HS-27A (cell line): ENCODE data around the gene GNB1L.

ENCODE experiments used
- DNase-seq: peaks from one replicate; pipeline ENCODE4 v3.0.0-alpha.2; 2012; ENCODE audit warnings: low read depth, missing footprints

The GNB1L gene

GRCh38 chr22:19760951-19761724 lies 93.5 kb downstream of the GNB1L start:
- DNase-seq, result no peak

DNA sequence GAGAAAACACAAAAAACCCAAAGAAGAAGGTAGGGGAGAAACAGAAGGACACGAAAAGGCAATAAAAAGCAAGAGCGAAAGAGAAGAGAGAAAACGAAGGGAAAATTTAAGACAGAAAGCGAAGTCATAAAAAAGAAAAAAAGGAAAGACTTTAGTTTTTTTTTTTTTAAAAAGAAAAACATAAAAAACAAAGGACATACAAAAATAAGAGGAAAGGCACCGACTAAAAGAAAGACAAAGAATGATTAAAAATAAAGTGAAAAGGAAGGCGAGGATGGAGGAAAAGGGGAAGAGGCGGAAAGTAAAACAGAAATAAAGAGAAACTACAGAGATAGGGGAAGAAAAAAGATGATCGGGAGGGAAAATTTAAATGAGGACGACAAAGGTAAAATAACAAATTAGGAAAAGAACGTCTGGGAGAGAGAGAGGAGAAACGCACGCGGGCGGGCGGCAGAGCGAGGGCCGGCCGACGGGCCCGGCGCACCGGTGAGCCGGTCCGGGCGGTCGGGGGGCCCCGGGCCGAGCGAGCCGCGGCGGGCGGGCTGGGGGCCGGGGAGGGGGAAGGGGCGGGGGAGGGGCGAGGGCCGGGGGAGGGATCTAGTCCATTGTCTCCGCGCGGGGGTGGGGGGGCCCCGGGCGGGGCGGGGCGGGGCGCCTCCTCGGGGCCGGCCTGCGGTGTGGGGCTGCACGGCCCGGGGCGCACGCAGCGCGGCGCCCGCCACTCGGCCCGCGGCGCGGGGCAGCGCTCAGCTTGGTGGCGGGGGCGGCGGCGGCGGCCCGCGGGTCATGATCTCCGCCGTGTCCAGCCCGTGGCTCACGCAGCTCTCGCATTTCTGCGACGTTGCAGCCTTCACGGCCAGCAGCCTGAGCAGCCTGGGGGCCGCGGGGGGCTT lies 94.4 kb downstream of the GNB1L start, which contains the start of gene TBX1:
Gene TBX1 (plus strand): TSS at position 721 of the 893 bp plus-strand sequence. CDS start 66 bp downstream, at position 787.
- DNase-seq, result no peak

- DNase-seq, result no peak
Observed at GRCh38 chr22:19759427-19760057, 95.1 kb downstream of the GNB1L start.

DNA sequence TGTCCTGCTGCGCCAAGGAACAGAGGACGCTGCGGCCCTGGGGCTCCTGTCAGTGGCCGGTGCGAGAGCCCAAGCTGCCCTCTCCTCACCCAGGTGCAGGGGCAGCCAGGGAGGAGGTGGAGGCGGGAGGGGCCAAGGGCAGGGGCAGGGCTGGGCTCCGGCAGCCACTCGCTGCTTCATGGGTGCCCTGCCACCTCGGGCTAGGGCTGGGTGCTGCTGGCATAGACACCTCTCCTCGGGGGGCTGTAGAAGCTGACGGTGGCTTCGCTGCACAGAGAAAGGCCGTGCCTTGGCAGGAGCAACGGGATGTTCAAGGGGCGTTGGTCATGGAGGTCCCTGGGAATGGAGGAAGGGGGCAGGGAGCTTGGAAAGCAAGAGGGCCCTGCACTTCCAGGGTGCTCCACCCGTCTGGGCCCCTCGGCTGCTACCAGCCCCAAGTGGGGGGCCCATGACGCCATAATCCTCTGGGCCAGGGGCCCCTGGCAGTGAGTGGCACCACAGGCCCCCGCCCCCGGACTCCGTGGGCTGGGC lies 95.7 kb downstream of the GNB1L start:
- DNase-seq, result no peak

- DNase-seq, result no peak
Observed at GRCh38 chr22:19757985-19758895, 96.4 kb downstream of the GNB1L start.

GRCh38 chr22:19757140-19757984 lies 97.3 kb downstream of the GNB1L start:
- no peak for DNase-seq

DNA sequence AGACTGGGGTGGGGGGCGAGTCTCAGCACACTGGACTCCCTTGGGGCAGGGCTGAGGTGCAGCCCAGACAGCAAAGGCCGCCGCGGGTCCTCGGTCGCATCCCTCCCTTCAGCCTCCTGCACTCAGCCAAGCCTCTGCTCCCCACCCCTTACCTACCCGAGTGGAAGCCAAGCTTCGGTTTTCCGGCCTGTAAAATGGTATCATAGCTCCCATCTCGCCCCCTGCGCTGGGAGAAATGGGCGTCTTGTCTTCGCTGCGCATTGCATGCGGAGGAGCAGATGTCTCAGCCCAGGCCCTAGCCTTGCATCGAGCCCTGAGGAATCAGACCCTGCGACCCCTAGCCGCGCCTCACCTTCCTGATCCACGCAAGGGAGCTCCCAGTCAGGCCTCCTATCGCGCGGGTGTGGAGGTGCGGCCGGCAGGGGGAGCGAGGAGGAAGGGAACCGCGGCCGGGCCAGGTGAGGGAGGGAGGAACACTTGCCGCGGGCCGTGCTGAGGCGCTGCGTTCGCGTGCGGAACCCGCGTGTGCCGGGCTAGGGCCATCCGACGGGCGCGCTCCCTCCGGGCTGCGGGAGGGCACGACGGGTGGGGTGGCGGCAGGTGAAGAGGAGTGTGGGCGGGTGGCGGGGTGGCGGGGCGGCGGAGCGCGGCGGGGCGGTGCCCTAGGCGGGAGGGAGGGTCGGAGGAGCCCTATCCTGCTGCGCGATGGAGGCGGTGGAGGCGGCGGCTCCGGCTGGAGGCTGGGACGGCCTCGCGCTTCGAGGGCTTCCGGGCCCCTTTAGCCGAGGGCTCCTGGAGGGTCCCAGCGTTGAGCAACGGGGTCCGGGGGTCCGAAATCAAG lies 98.2 kb downstream of the GNB1L start:
- DNase-seq, result no peak

GRCh38 chr22:19755722-19756287 lies 98.9 kb downstream of the GNB1L start:
- no peak for DNase-seq

- DNase-seq, result no peak
Observed at GRCh38 chr22:19755145-19755710, 99.4 kb downstream of the GNB1L start.

- DNase-seq, result no peak
Observed at GRCh38 chr22:19754701-19755144, 100.0 kb downstream of the GNB1L start.

DNA sequence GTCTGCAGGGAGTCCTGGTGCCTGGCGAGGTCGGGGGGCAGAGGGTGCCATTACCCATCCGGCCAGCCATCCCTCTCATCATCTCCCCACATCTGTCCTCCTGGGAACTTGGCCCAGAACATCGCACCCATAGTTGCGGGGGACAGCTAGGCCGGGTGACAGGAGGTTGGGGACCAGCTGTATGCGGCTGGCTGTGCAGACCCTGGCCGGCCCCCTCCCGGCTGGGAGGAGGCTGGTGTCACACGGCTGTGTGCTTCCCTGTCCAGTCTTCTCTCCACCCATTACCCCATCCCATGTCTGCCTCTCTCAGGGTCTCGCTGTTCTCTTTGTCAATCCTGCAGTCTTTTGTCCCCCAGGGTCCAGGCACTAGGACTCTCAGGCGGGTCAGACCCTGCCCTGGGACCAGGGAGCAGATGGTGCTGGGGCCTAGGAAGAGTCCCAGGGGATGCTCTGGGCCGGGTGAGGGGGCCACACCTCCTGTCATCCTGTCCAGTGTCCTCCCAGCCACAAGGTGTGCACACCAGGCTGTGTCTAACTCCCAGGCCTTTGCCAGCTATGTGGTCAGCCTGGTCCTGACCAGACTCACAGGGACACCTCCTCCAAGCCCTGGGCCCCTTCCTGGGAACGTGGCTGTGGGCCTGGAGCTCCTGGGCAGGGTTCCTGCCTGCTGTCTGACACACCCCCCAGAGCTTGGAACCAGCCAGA lies 100.5 kb downstream of the GNB1L start:
- DNase-seq, result no peak

GRCh38 chr22:19753090-19753842 lies 101.4 kb downstream of the GNB1L start:
- no peak for DNase-seq

DNA sequence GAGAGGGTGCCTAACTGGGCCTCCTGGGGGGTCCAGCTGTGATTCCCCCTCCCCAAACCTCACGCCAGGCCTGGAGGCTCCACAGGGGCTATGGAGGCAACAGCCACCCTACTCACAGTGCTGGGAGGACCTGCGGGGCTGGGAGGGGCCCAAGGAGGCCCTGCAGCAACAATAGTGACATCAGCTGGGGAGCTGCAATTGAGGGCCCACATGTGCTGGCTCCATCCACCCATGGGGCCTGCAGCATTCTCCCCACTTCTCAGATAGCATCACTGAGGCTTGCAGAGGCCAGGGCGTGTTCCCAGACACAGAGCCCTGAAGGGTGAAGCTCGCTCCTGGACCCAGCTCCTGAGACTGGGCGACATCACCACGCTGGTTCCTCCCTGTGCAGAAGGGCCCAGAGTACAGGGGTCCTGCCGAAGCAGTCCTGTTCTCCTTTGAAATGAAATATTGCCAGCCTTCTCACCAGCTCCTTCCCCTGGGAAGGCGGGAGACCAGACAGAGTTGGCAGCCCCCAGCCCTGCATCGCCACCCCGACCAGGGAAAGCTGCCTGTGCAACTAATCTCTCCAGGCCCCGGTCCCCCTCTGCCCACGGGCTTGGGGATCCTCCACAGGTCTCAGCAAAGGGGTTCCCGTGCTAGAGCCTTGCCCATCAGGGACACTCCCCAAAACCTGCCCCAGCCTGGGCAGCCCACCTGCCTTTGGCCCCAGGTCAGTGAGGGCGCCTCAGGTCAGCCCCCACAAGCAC lies 103.0 kb downstream of the GNB1L start:
- no peak for DNase-seq

DNA sequence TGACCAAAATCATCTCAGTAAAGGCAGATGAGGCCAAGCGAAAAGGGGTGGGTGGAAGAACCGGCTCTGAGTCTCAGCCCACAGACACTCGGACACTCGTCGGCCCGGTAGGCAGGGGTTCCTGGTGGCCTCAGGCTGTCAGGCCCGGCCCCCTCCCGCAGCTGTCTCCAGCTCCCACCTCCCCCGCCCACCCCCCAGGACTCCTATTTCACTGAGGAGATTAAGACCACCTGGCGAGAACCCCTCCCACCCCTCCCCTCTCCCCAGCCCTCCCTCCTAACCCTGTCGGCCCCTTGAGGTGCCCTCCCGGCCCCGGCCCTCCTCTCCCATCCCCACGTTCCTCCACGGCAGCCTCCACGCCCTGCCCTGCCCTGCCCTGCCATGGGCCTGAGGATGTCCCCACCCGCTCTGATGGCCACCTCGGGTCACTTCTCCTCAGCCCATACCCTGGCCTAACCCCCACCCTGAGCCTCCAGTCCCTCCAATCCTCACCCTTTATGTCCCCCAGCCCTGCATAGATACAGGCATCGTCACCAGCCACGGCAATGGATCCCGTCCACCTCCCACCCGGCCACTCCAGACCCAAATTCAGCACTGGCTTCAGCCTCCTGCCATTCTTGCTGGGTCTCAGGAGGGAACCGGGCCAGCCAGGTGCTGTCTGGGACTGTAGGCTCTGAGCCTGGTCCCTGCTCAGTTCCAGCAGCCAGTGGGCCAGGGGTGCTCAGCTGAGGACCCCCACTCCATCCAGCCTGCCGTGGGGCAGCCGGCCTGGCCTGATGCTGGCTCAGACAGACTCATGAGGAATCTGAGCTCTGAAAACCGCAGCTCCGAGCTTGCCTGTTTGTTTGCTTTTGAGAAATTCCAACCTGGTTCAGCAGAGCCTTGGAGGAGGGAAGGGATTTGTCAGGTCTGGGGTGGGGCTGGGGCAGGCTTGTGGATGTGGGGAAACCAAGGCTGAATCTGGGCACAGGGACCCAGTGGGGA lies 103.9 kb downstream of the GNB1L start:
- no peak for DNase-seq

DNA sequence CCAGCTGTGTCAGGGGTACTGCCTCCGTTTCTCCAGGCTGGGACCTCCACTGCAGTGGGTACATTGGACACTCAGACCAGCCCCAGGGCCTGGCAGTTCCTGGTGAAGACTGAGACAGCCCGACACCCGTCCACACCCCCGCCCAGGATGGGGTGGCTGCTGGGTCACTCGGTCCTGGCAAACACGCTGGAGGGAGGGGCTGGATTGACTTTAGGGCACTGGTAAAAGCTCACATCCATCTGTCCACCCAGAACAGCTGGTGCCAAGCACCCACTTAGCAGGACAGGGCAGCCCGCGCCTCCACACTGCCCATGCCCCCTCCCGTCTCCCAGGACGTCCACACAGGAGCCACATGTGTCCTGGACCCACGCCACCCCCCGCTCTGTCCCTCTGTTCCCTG lies 104.8 kb downstream of the GNB1L start:
- DNase-seq, result no peak
